ENCODE results near the gene G6PC2. TPM values are rescaled to one million over a fixed set of nuclear protein-coding genes. Genes with fewer than 3 reads are reported as not detected.

The G6PC2 gene
- total RNA-seq, 1 donor from 2014 or later: not detected

- CTCF ChIA-PET: no interaction called here
- Mint-ChIP-seq H3K27me3 (peaks cover 5% of the 10 kb centered on the region), H3K9me3 (no peaks in the 10 kb centered on the region), H3K4me3 (no peak overlapping the region), H3K4me1 (peaks cover 11% of the 10 kb centered on the region), H3K36me3 (ENCODE audit: low read depth) (peaks cover 3% of the 10 kb centered on the region), H3K27ac (no peak overlapping the region)
- POLR2A ChIA-PET: no interaction called here
- intact Hi-C loops (cut with micrococcal nuclease): loop anchor here (5.0 to 10.0 kb wide), 2 partner anchors 180 to 437 kb away; partner anchors contain the start of gene CERS6
- TF ChIP-seq CTCF (IDR thresholded peaks at IDR 0.05): no peak
- ATAC-seq (ENCODE audit: low read depth) (no peak), DNase-seq (no peak)
These were observed 6.4 kb upstream of the G6PC2 start for GRCh38 chr2:168894720-168895119.

- peaks cover under 1% of the 10 kb centered on the region for H3K4me1 Mint-ChIP-seq
- H3K27me3 Mint-ChIP-seq: peaks cover 5% of the 10 kb centered on the region
- no peaks in the 10 kb centered on the region for H3K36me3 Mint-ChIP-seq (ENCODE audit: low read depth)
- ChIA-PET CTCF (no interaction called here), POLR2A (no interaction called here)
- H3K9me3 Mint-ChIP-seq: no peaks in the 10 kb centered on the region
- no peak overlapping the region for H3K4me3 Mint-ChIP-seq
- TF ChIP-seq CTCF (IDR thresholded peaks at IDR 0.05): no peak
- no peak overlapping the region for H3K27ac Mint-ChIP-seq
- ATAC-seq (ENCODE audit: low read depth): no peak
- intact Hi-C loops (cut with micrococcal nuclease): loop anchor here (10.0 kb wide), 1 partner anchor 181 kb away; no protein-coding TSS in a partner anchor
- no peak for DNase-seq
These were observed 5.3 kb upstream of the G6PC2 start for GRCh38 chr2:168895771-168896170.

GRCh38 chr2:168896783-168897182, 4.3 kb upstream of the G6PC2 start:
- POLR2A ChIA-PET: no interaction called here
- H3K4me1 Mint-ChIP-seq: no peaks in the 10 kb centered on the region
- no peaks in the 10 kb centered on the region for H3K36me3 Mint-ChIP-seq (ENCODE audit: low read depth)
- H3K27me3 Mint-ChIP-seq: peaks cover 5% of the 10 kb centered on the region
- intact Hi-C loops (cut with micrococcal nuclease): loop anchor here (10.0 kb wide), 1 partner anchor 182 kb away; no protein-coding TSS in a partner anchor
- CTCF ChIA-PET: no interaction called here
- ATAC-seq (ENCODE audit: low read depth): no peak
- no peak for DNase-seq
- H3K9me3 Mint-ChIP-seq: no peaks in the 10 kb centered on the region
- TF ChIP-seq CTCF (IDR thresholded peaks at IDR 0.05): no peak
- no peak overlapping the region for H3K4me3 Mint-ChIP-seq
- no peak overlapping the region for H3K27ac Mint-ChIP-seq

GRCh38 chr2:168897449-168897848, 3.6 kb upstream of the G6PC2 start:
- Mint-ChIP-seq H3K27me3 (peaks cover 3% of the 10 kb centered on the region), H3K36me3 (ENCODE audit: low read depth) (no peaks in the 10 kb centered on the region), H3K4me1 (no peaks in the 10 kb centered on the region), H3K9me3 (no peaks in the 10 kb centered on the region), H3K27ac (no peak overlapping the region), H3K4me3 (no peak overlapping the region)
- DNase-seq: no peak
- ATAC-seq (ENCODE audit: low read depth): no peak
- no peak for TF ChIP-seq CTCF (IDR thresholded peaks at IDR 0.05)
- ChIA-PET POLR2A (no interaction called here), CTCF (no interaction called here)
- intact Hi-C loops (cut with micrococcal nuclease): loop anchor here (10.0 kb wide), 1 partner anchor 183 kb away; no protein-coding TSS in a partner anchor

- no peak overlapping the region for H3K27ac Mint-ChIP-seq
- no peak for TF ChIP-seq CTCF (IDR thresholded peaks at IDR 0.05)
- DNase-seq (no peak), ATAC-seq (ENCODE audit: low read depth) (no peak)
- no peaks in the 10 kb centered on the region for H3K4me1 Mint-ChIP-seq
- H3K9me3 Mint-ChIP-seq: no peaks in the 10 kb centered on the region
- peaks cover 16% of the 10 kb centered on the region for H3K27me3 Mint-ChIP-seq
- CTCF ChIA-PET: no interaction called here
- no peak overlapping the region for H3K4me3 Mint-ChIP-seq
- H3K36me3 Mint-ChIP-seq (ENCODE audit: low read depth): no peaks in the 10 kb centered on the region
- intact Hi-C loops (cut with micrococcal nuclease): no loop called here
- POLR2A ChIA-PET: no interaction called here
These were observed 2.8 kb downstream of the G6PC2 start for GRCh38 chr2:168903888-168904287.
